GM23248 (cell line): ENCODE measurements around the gene MALSU1.

ENCODE experiments used
- EZH2 ChIP-seq: fragments of 200-600 bp; sonication (generic); IDR thresholded peaks from 2 replicates; pipeline ENCODE4 v1.6.1; 2018; ENCODE audit warnings: antibody characterized with exemption, mild to moderate bottlenecking; ENCODE audit not compliant: insufficient read depth, poor library complexity, severe bottlenecking
- EZH2phosphoT487 ChIP-seq: fragments of 200-600 bp; sonication (generic); IDR thresholded peaks from 2 replicates; pipeline ENCODE4 v1.6.1; 2018; ENCODE audit warnings: antibody characterized with exemption, moderate library complexity, mild to moderate bottlenecking, low read depth; ENCODE audit not compliant: insufficient read depth

GRCh38 chr7:23349484-23350157 lies 50.5 kb downstream of the MALSU1 start:
- TF ChIP-seq EZH2 (no peak), EZH2phosphoT487 (no peak)
